OCI-LY1 (cell line): ENCODE data around the gene NT5DC1.

ENCODE experiments used
- CTCF ChIP-seq: fragments of 200-600 bp; sonication (generic), shearing (Covaris generic); IDR thresholded peaks from 2 replicates; pipeline ENCODE4 v1.5.1; 2017; ENCODE audit warnings: mild to moderate bottlenecking, antibody characterized with exemption, low read length, moderate library complexity, mixed read lengths
- EZH2 ChIP-seq: fragments of 200-600 bp; sonication (generic), shearing (Covaris generic); IDR thresholded peaks from 2 replicates; pipeline ENCODE4 v1.8.0; 2017; ENCODE audit warnings: borderline replicate concordance, mixed run types, mild to moderate bottlenecking, antibody characterized with exemption, low read length, moderate library complexity, mixed read lengths

DNA sequence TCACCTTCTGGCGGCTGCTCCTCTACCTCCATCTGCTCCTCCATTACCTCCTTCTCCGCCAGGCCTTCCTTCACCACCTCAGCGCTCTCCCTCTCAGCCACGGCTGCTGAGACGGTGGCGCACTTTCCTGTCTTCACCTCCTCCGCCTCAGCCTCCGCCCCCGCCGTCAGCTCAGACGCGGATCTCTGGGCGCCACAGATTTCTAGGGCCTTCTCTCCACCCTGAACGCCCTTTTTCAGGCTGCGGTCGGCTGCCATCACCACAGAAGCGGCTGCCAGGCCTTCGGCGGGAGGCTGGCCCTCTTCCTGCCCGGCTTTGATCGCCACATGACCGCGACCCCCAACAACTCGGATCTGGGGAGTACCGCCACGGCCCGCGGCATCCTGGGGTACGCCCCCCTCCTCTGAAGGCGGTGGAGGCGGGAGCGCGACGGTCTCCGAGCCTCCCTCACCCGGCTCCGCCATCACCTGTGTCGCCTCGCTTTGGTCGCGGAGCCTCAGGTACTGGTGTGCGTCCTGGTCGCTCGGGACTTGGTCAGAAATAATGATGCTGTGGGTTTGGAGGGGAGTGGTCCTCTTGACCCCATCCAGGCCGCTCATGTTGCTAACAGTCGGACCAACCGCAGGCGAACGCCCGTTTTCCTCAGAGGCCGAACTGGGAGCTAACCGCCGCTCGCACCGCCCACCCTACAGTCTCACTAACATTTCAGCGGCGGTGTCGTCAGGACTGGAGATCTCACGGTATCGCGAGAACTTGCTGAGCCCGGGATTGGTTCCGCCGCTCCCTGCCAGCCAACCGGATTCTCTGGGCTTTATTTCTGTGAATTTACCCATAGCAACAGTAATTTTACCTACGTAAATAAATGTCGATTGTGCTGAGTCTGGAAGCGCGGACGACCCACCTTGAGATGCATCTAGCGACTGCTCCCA lies 178.8 kb downstream of the NT5DC1 start, which contains the start of gene TSPYL1:
- TF ChIP-seq EZH2 (no peak), CTCF (peak; percentile 23; the same call in 1 of the 2 replicates)
